Mesenchymal stem cell (in vitro differentiated cells and primary cell): Measurements from ENCODE around the gene SOCS2.

Source experiments
- DNase-seq: peaks from one replicate; pipeline ENCODE4 v3.0.0-alpha.2; 2013
- H2AFZ ChIP-seq: one replicate; pipeline ENCODE4 v1.6.1; 2013; ENCODE audit warnings: low read depth, mild to moderate bottlenecking, control low read depth, inconsistent platforms, low read length, moderate library complexity
- H2AK5ac ChIP-seq: 2 replicates; pipeline ENCODE4 v1.6.1; 2013; ENCODE audit warnings: low read length, moderate library complexity, mild to moderate bottlenecking, inconsistent platforms; ENCODE audit not compliant: severe bottlenecking
- H2BK120ac ChIP-seq: one replicate; pipeline ENCODE4 v1.6.1; 2013; ENCODE audit warnings: low read depth, mild to moderate bottlenecking, inconsistent platforms, low read length, moderate library complexity
- H2BK12ac ChIP-seq, 2 experiments: one replicate each; pipeline ENCODE4 v1.6.1; 2013; ENCODE audit warnings: inconsistent platforms in 2 of 2, low read length in 2 of 2, mild to moderate bottlenecking in 2 of 2, moderate library complexity in 2 of 2, control low read depth in 1 of 2
- H2BK15ac ChIP-seq: one replicate; pipeline ENCODE4 v1.6.1; 2013; ENCODE audit warnings: mild to moderate bottlenecking, low read depth, inconsistent platforms; ENCODE audit not compliant: poor library complexity, severe bottlenecking
- H2BK5ac ChIP-seq: 2 replicates; pipeline ENCODE4 v1.6.1; 2013; ENCODE audit warnings: low read depth, mild to moderate bottlenecking, low read length, control low read depth, inconsistent platforms; ENCODE audit not compliant: poor library complexity, severe bottlenecking
- H3K14ac ChIP-seq, 2 experiments: one replicate each; pipeline ENCODE4 v1.6.1; 2013; ENCODE audit warnings: inconsistent platforms in 2 of 2, low read length in 2 of 2, control low read depth in 1 of 2, mild to moderate bottlenecking in 1 of 2, moderate library complexity in 1 of 2
- H3K18ac ChIP-seq, 2 experiments: one replicate each; pipeline ENCODE4 v1.6.1; 2013; ENCODE audit warnings: inconsistent platforms in 2 of 2, low read length in 2 of 2, control low read depth in 1 of 2, low read depth in 1 of 2, mild to moderate bottlenecking in 1 of 2
- H3K23ac ChIP-seq, 2 experiments: one replicate each; pipeline ENCODE4 v1.6.1; 2013; ENCODE audit warnings: inconsistent platforms in 2 of 2, low read length in 2 of 2, mild to moderate bottlenecking in 2 of 2, moderate library complexity in 2 of 2, control low read depth in 1 of 2
- H3K27ac ChIP-seq: 2 replicates; pipeline ENCODE4 v1.5.1; 2013; ENCODE audit warnings: mild to moderate bottlenecking, moderate library complexity, low read length, control low read depth, inconsistent platforms; ENCODE audit not compliant: poor library complexity, severe bottlenecking
- H3K27me3 ChIP-seq, 2 experiments: 2 replicates each; pipeline versions ENCODE4 v1.6.1 to v1.7.0; 2013; ENCODE audit warnings: low read length in 2 of 2, mild to moderate bottlenecking in 2 of 2, moderate library complexity in 2 of 2, control low read depth in 1 of 2, inconsistent platforms in 1 of 2; ENCODE audit not compliant: control insufficient read depth in 1 of 2, insufficient read depth in 1 of 2
- H3K36me3 ChIP-seq, 2 experiments: 2 replicates each; pipeline versions ENCODE4 v1.6.1 to v1.7.0; 2013; ENCODE audit warnings: low read length in 2 of 2, control low read depth in 1 of 2, inconsistent platforms in 1 of 2, low read depth in 1 of 2, mild to moderate bottlenecking in 1 of 2; ENCODE audit not compliant: insufficient read depth in 2 of 2, control insufficient read depth in 1 of 2
- H3K4ac ChIP-seq, 2 experiments: one replicate each; pipeline ENCODE4 v1.6.1; 2013; ENCODE audit warnings: inconsistent platforms in 2 of 2, low read length in 2 of 2, mild to moderate bottlenecking in 2 of 2, moderate library complexity in 2 of 2, control low read depth in 1 of 2, low read depth in 1 of 2
- H3K4me1 ChIP-seq: 2 replicates; pipeline ENCODE4 v1.6.1; 2013; ENCODE audit warnings: low read depth, low read length, control low read depth; ENCODE audit not compliant: control insufficient read depth, insufficient read depth
- H3K4me2 ChIP-seq: 2 replicates; pipeline ENCODE4 v1.6.1; 2013; ENCODE audit warnings: low read length, mild to moderate bottlenecking, inconsistent platforms; ENCODE audit not compliant: poor library complexity, severe bottlenecking
- H3K4me3 ChIP-seq, 2 experiments: 2 replicates each; pipeline versions ENCODE4 v1.5.1 to v1.7.0; 2013; ENCODE audit warnings: low read length in 2 of 2, mild to moderate bottlenecking in 2 of 2, control low read depth in 1 of 2, low read depth in 1 of 2; ENCODE audit not compliant: insufficient read depth in 1 of 2
- H3K79me1 ChIP-seq: replicated peaks from 2 replicates; pipeline ENCODE4 v1.6.1; 2013; ENCODE audit warnings: mild to moderate bottlenecking, control low read depth, low read length, inconsistent platforms; ENCODE audit not compliant: poor library complexity, severe bottlenecking
- H3K9ac ChIP-seq: 2 replicates; pipeline ENCODE4 v1.7.0; 2013; ENCODE audit warnings: mild to moderate bottlenecking, low read length, moderate library complexity
- H3K9me3 ChIP-seq: 2 replicates; pipeline ENCODE4 v1.7.0; 2013; ENCODE audit warnings: mild to moderate bottlenecking, low read length; ENCODE audit not compliant: control insufficient read depth
- H4K8ac ChIP-seq: one replicate; pipeline ENCODE4 v1.6.1; 2013; ENCODE audit warnings: inconsistent platforms, mild to moderate bottlenecking, low read length, moderate library complexity
- H4K91ac ChIP-seq: one replicate; pipeline ENCODE4 v1.6.1; 2013; ENCODE audit warnings: mild to moderate bottlenecking, low read length, inconsistent platforms
- whole genome bisulfite sequencing: methylation state at CpG from one replicate; pipeline ENCODE4 v1.1.7; 2013; ENCODE audit warnings: mixed read lengths; 5-methylcytosine and 5-hydroxymethylcytosine counted together

SOCS2 gene

DNA sequence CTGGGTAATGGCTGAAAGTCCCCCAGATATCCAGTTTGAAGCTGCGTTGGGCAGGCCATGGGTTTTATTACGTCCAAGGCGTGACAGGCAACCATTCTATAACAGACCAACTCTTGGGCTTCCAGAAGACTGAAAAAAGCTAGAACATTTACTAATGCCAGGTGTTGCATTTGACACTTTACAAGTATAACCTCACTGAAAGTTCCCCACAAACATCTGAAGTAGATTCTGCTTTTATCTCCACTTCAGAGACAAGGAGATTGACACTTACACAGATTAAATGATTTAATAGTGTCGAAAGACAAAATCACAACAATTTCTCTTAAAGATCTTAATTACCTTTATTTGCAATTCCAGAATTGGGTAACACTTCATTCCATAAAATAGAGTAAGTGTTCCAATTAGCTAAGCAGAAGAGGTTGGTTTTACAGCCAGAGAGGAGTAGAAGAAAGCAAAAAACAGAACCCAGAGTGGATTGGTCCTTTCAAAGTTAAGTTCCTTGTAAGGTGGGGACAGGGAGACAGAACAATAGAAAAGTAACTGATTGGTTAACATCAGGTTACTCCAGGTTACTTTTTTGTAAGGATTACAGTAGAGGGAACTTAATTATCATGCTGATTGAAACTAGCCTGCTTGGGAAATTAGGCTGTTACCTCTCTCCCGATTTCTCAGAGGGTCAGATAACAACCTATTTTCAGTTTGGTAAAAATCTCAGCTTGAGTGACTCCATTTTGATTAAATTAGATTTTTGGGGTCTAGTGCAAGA is 11.3 kb downstream of the SOCS2 start:
- no peak overlapping the region for H4K8ac ChIP-seq
- H3K27me3 ChIP-seq: no peaks in the 10 kb centered on the region
- no peak overlapping the region for H3K27ac ChIP-seq
- DNase-seq: no peak
- H3K23ac ChIP-seq: no peak overlapping the region
- H3K4me2 ChIP-seq: no peak overlapping the region
- H2AK5ac ChIP-seq: no peak overlapping the region
- no peak overlapping the region for H3K4ac ChIP-seq
- H3K14ac ChIP-seq: no peak overlapping the region
- H2AFZ ChIP-seq: no peak overlapping the region
- H3K4me3 ChIP-seq: no peak overlapping the region
- no peaks in the 10 kb centered on the region for H3K79me1 ChIP-seq
- no peaks in the 10 kb centered on the region for H3K9me3 ChIP-seq
- H3K9ac ChIP-seq: no peak overlapping the region
- H2BK12ac ChIP-seq: no peak overlapping the region
- WGBS: 92% methylated on average over 5 of the region's 5 CpGs
- no peak overlapping the region for H3K18ac ChIP-seq
- H2BK120ac ChIP-seq: no peak overlapping the region
- no peak overlapping the region for H2BK15ac ChIP-seq
- H3K36me3 ChIP-seq: no peaks in the 10 kb centered on the region
- H4K91ac ChIP-seq: no peak overlapping the region
- no peaks in the 10 kb centered on the region for H3K4me1 ChIP-seq
- H2BK5ac ChIP-seq: no peak overlapping the region

GRCh38 chr12:93585247-93585646 is 12.8 kb downstream of the SOCS2 start:
- over 99% methylated on average over 2 of the region's 2 CpGs for WGBS
- no peak overlapping the region for H2AK5ac ChIP-seq
- H3K9me3 ChIP-seq: no peaks in the 10 kb centered on the region
- H2BK120ac ChIP-seq: no peak overlapping the region
- H4K8ac ChIP-seq: no peak overlapping the region
- H3K4me2 ChIP-seq: no peak overlapping the region
- no peak overlapping the region for H3K27ac ChIP-seq
- no peak for DNase-seq
- no peak overlapping the region for H2BK5ac ChIP-seq
- H3K23ac ChIP-seq: no peak overlapping the region
- no peak overlapping the region for H3K4ac ChIP-seq
- no peaks in the 10 kb centered on the region for H3K79me1 ChIP-seq
- no peak overlapping the region for H3K14ac ChIP-seq
- H2BK12ac ChIP-seq: no peak overlapping the region
- H4K91ac ChIP-seq: no peak overlapping the region
- no peaks in the 10 kb centered on the region for H3K36me3 ChIP-seq
- H3K4me1 ChIP-seq: no peaks in the 10 kb centered on the region
- no peaks in the 10 kb centered on the region for H3K27me3 ChIP-seq
- no peak overlapping the region for H3K18ac ChIP-seq
- H2AFZ ChIP-seq: no peak overlapping the region
- H2BK15ac ChIP-seq: no peak overlapping the region
- no peak overlapping the region for H3K9ac ChIP-seq
- H3K4me3 ChIP-seq: no peak overlapping the region

DNA sequence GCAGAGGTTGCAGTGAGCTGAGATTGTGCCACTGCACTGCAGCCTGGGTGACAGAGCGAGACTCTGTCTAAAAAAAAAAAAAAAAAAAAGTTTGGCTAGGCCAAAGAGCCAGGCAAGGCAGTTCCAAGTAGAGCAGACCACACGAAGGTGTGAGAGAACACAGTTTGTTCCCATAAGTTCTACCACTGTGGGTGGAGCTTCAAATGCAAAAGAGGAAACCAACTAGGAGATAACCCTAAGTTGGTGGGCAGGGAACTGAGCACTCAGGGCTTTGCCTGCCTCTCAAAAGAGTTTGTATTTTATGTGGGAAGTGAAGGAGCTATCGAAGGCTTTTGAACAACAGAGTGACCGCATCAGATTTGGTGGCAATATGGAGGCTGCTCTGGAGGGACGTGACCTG is 15.1 kb downstream of the SOCS2 start:
- no peak overlapping the region for H2BK120ac ChIP-seq
- no peak overlapping the region for H4K8ac ChIP-seq
- H3K27ac ChIP-seq: no peak overlapping the region
- no peak overlapping the region for H3K23ac ChIP-seq
- no peaks in the 10 kb centered on the region for H3K9me3 ChIP-seq
- H3K9ac ChIP-seq: no peak overlapping the region
- no peak overlapping the region for H2BK15ac ChIP-seq
- no peaks in the 10 kb centered on the region for H3K27me3 ChIP-seq
- H2AFZ ChIP-seq: no peak overlapping the region
- H2AK5ac ChIP-seq: no peak overlapping the region
- no peak overlapping the region for H3K4me3 ChIP-seq
- H3K4me1 ChIP-seq: no peaks in the 10 kb centered on the region
- no peak overlapping the region for H4K91ac ChIP-seq
- no peak overlapping the region for H2BK12ac ChIP-seq
- no peak overlapping the region for H3K4ac ChIP-seq
- WGBS: 91% methylated on average over 5 of the region's 5 CpGs
- H3K36me3 ChIP-seq: no peaks in the 10 kb centered on the region
- H3K14ac ChIP-seq: no peak overlapping the region
- no peak for DNase-seq
- H3K18ac ChIP-seq: no peak overlapping the region
- H3K79me1 ChIP-seq: no peaks in the 10 kb centered on the region
- no peak overlapping the region for H2BK5ac ChIP-seq
- no peak overlapping the region for H3K4me2 ChIP-seq

DNA sequence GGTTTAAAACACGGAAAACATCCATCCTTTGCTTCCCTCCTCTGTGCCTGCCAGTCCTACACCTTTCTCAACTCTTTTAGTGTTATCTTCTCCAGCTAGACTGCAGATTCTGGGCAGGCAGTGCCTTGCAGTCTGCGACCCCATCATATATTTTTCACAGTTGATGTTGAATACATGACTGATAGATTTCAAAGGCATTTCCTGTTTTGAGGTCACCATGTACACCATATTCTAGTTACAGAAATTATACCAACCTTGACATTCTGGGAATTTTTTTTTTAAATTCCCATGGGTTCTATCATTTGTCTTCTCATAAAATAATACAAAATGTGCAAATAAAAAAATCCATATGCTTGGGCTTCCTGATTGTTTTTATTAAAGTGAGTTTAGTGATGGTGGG is 16.6 kb downstream of the SOCS2 start:
- DNase-seq: no peak
- H2AK5ac ChIP-seq: no peak overlapping the region
- no peak overlapping the region for H3K27ac ChIP-seq
- H3K79me1 ChIP-seq: no peaks in the 10 kb centered on the region
- H2BK15ac ChIP-seq: no peak overlapping the region
- no peak overlapping the region for H4K91ac ChIP-seq
- H4K8ac ChIP-seq: no peak overlapping the region
- no peak overlapping the region for H3K18ac ChIP-seq
- 100% methylated on average over 1 of the region's 2 CpGs for WGBS
- H3K4me1 ChIP-seq: no peaks in the 10 kb centered on the region
- no peak overlapping the region for H3K14ac ChIP-seq
- H3K4me2 ChIP-seq: no peak overlapping the region
- H2AFZ ChIP-seq: no peak overlapping the region
- no peak overlapping the region for H3K23ac ChIP-seq
- H3K36me3 ChIP-seq: no peaks in the 10 kb centered on the region
- H2BK120ac ChIP-seq: no peak overlapping the region
- H3K9ac ChIP-seq: no peak overlapping the region
- H3K27me3 ChIP-seq: no peaks in the 10 kb centered on the region
- H3K9me3 ChIP-seq: no peaks in the 10 kb centered on the region
- H3K4me3 ChIP-seq: no peak overlapping the region
- no peak overlapping the region for H2BK5ac ChIP-seq
- no peak overlapping the region for H3K4ac ChIP-seq
- H2BK12ac ChIP-seq: no peak overlapping the region
